Right lobe of liver (tissue), 6 donors: ENCODE results near the gene NTMT1. TPM values are rescaled to one million over a fixed set of nuclear protein-coding genes. Genes with fewer than 3 reads are reported as not detected.

Source experiments
- ATAC-seq, 4 donors: fragments of 200-7000 bp; cut with Tn5 transposase; one replicate each; pipeline ENCODE4 v1.9.1; 2020; ENCODE audit warnings: mild to moderate bottlenecking in 4 of 4, moderate library complexity in 4 of 4
- DNase-seq, 3 donors: peaks; one replicate each; pipeline ENCODE4 v3.0.0-alpha.2; 2020
- H3K27ac ChIP-seq, 3 donors: fragments of 200-600 bp; one replicate each; pipeline ENCODE4 v1.8.0; 2022
- H3K27me3 ChIP-seq, 2 donors: fragments of 200-600 bp; one replicate each; pipeline ENCODE4 v1.8.0; 2022
- H3K36me3 ChIP-seq, 4 donors: fragments of 200-600 bp; sonication (generic) in 1 of 4; one replicate each; pipeline versions ENCODE4 v1.5.1 to v1.8.0; 2017 to 2022; ENCODE audit warnings: control low read depth in 1 of 4
- H3K4me1 ChIP-seq, 4 donors: fragments of 200-600 bp; sonication (generic) in 1 of 4; one replicate each; pipeline versions ENCODE4 v1.5.1 to v1.8.0; 2017 to 2022; ENCODE audit warnings: control low read depth in 1 of 4
- H3K4me3 ChIP-seq, 3 donors: fragments of 200-600 bp; one replicate each; pipeline ENCODE4 v1.8.0; 2022
- H3K9me3 ChIP-seq, 4 donors: fragments of 200-600 bp; sonication (generic) in 1 of 4; one replicate each; pipeline versions ENCODE4 v1.5.1 to v1.8.0; 2017 to 2022; ENCODE audit warnings: control low read depth in 1 of 4
- CTCF ChIP-seq, 4 donors: fragments of 200-600 bp in 3 of 4; fragments of 450-650 bp in 1 of 4; IDR thresholded peaks; one replicate each; pipeline versions ENCODE4 v1.5.1 to v1.8.0; 2016 to 2022; ENCODE audit warnings: antibody characterized with exemption in 4 of 4, mild to moderate bottlenecking in 2 of 4
- POLR2A ChIP-seq: fragments of 450-650 bp; IDR thresholded peaks from one replicate; pipeline ENCODE4 v1.6.1; 2017; ENCODE audit warnings: antibody characterized with exemption, mild to moderate bottlenecking
- WGBS: methylation state at CpG from one replicate; pipeline ENCODE4 v1.1.6; 2018; ENCODE audit warnings: low coverage, low lambda C conversion rate; ENCODE audit not compliant: insufficient coverage; ENCODE audit errors: missing lambda C conversion rate; 5-methylcytosine and 5-hydroxymethylcytosine counted together
- intact Hi-C, 2 donors: fragments of 100-400 bp; cut with DNase I; formaldehyde crosslinking; loops; one replicate each; pipeline versions ENCODE4 v1.11.2 to v1.14.1; 2022
- total RNA-seq, 6 experiments: library from RNA; depleted of rRNA in 2 of 6; stranded (reverse); fragments of >200 nt in 2 of 6; fragmentation: NEBNext Ultra II Directional in 3 of 6; extraction: Animal tissue kit (Norgen Biotek cat#: 25700) in 3 of 6; gene quantifications; one replicate each; pipeline versions ENCODE4 v1.1.0 to v1.2.4, GENCODE V29; 2016 to 2023
- donor health status: DM: no; HTN: yes; CAD: no.
- donor health status: DM: no; HTN: no; CAD: no.
- donor health status: DM: no; HTN: no; CAD: no.
- donor health status: DM: no; HTN: yes; CAD: no.
- donor health status: DM: no; HTN: yes; CAD: no.

Gene NTMT1
- total RNA-seq, 6 experiments from 2014 or later = 15.6 to 28.3 (median 20.7) TPM

- TF ChIP-seq POLR2A (no peak), CTCF (IDR thresholded peaks at IDR 0.05) (no peak)
- peaks cover 0 to 22% (median 8%) of the 10 kb centered on the region in 4 donors for H3K4me1 ChIP-seq
- DNase-seq (no peak), ATAC-seq (no peak)
- intact Hi-C loops = loop anchor here in 1 of 2 donors (10.0 kb wide), 1 partner anchor 457 kb away; no protein-coding TSS in a partner anchor
- H3K27me3 ChIP-seq = no peaks in the 10 kb centered on the region
- no peaks in the 10 kb centered on the region for H3K9me3 ChIP-seq
- H3K4me3 ChIP-seq = no peak overlapping the region
- no peaks in the 10 kb centered on the region for H3K36me3 ChIP-seq
- H3K27ac ChIP-seq = peak overlapping the region in 1 of 3 donors; percentile 69
- 21% methylated on average over 4 of the region's 12 CpGs for WGBS
Observed at GRCh38 chr9:129611307-129611800, 14.6 kb upstream of the NTMT1 start.

- no peak overlapping the region for H3K27ac ChIP-seq
- no peak for DNase-seq
- 60% methylated on average over 1 of the region's 7 CpGs for WGBS
Observed at GRCh38 chr9:129612123-129612522, 13.8 kb upstream of the NTMT1 start.

GRCh38 chr9:129612815-129613519, 13.0 kb upstream of the NTMT1 start:
- Histone ChIP-seq H3K9me3 (no peaks in the 10 kb centered on the region), H3K27ac (no peak overlapping the region), H3K4me3 (no peak overlapping the region), H3K4me1 (peaks cover 0 to 11% (median 3%) of the 10 kb centered on the region in 4 donors), H3K36me3 (no peaks in the 10 kb centered on the region), H3K27me3 (no peaks in the 10 kb centered on the region)
- WGBS = no CpG with 5 or more reads among the region's 15 CpGs
- TF ChIP-seq CTCF (IDR thresholded peaks at IDR 0.05) (no peak), POLR2A (no peak)
- DNase-seq (no peak), ATAC-seq (no peak)
- intact Hi-C loops = loop anchor here in 1 of 2 donors (10.0 kb wide), 1 partner anchor 458 kb away; no protein-coding TSS in a partner anchor

More at GRCh38 chr9:129612123-129612522, 13.8 kb upstream of the NTMT1 start:
- no peak for ATAC-seq
- intact Hi-C loops = loop anchor here in 1 of 2 donors (10.0 kb wide), 1 partner anchor 457 kb away; no protein-coding TSS in a partner anchor
- TF ChIP-seq CTCF (IDR thresholded peaks at IDR 0.05) (no peak), POLR2A (no peak)
- no peaks in the 10 kb centered on the region for H3K9me3 ChIP-seq
- no peaks in the 10 kb centered on the region for H3K27me3 ChIP-seq
- no peaks in the 10 kb centered on the region for H3K36me3 ChIP-seq
- H3K4me3 ChIP-seq = no peak overlapping the region
- H3K4me1 ChIP-seq = peaks cover 0 to 16% (median 3%) of the 10 kb centered on the region in 4 donors

GRCh38 chr9:129613520-129614175, 12.3 kb upstream of the NTMT1 start:
- H3K9me3 ChIP-seq = no peaks in the 10 kb centered on the region
- ATAC-seq (no peak), DNase-seq (no peak)
- H3K27me3 ChIP-seq = no peaks in the 10 kb centered on the region
- no peak overlapping the region for H3K4me3 ChIP-seq
- intact Hi-C loops = loop anchor here in 1 of 2 donors (10.0 kb wide), 1 partner anchor 459 kb away; no protein-coding TSS in a partner anchor
- H3K4me1 ChIP-seq = peaks cover 0 to 10% (median 3%) of the 10 kb centered on the region in 4 donors
- TF ChIP-seq POLR2A (no peak), CTCF (IDR thresholded peaks at IDR 0.05) (no peak)
- 23% methylated on average over 3 of the region's 19 CpGs for WGBS
- no peak overlapping the region for H3K27ac ChIP-seq
- no peaks in the 10 kb centered on the region for H3K36me3 ChIP-seq
